Esophagus squamous epithelium (tissue), 5 donors: ENCODE measurements around the gene TUBGCP4. TPM values are rescaled to one million over a fixed set of nuclear protein-coding genes. Genes with fewer than 3 reads are reported as not detected.

Source experiments
- DNase-seq: peaks from one replicate; lab custom pipeline; 2025; lab: John Stamatoyannopoulos, UW
- H3K27ac ChIP-seq, 4 donors: fragments of 200-600 bp; sonication (generic); one replicate each; pipeline ENCODE4 v1.5.1; 2016 to 2019; ENCODE audit warnings: mild to moderate bottlenecking in 1 of 4
- H3K27me3 ChIP-seq, 4 donors: fragments of 200-600 bp; sonication (generic); 1 replicate in 3 of 4; 2 replicates in 1 of 4; pipeline versions ENCODE4 v1.5.1 to v1.6.0; 2017 to 2021; ENCODE audit warnings: antibody characterized with exemption in 1 of 4
- H3K36me3 ChIP-seq, 3 donors: fragments of 200-600 bp; sonication (generic); one replicate each; pipeline ENCODE4 v1.5.1; 2016 to 2019
- H3K4me1 ChIP-seq, 3 donors: fragments of 200-600 bp; sonication (generic); one replicate each; pipeline ENCODE4 v1.5.1; 2017 to 2019
- H3K4me3 ChIP-seq, 4 donors: fragments of 200-600 bp; sonication (generic); 1 replicate in 3 of 4; 2 replicates in 1 of 4; pipeline ENCODE4 v1.5.1; 2016 to 2019; ENCODE audit warnings: mild to moderate bottlenecking in 2 of 4, moderate library complexity in 1 of 4
- H3K9me3 ChIP-seq, 3 donors: fragments of 200-600 bp; sonication (generic); one replicate each; pipeline ENCODE4 v1.5.1; 2016 to 2019
- CTCF ChIP-seq, 6 experiments: fragments of 450-650 bp in 4 of 6; fragments of 200-600 bp in 2 of 6; sonication (generic) in 2 of 6; IDR thresholded peaks; one replicate each; pipeline ENCODE4 v1.5.1; 2016 to 2019; ENCODE audit warnings: antibody characterized with exemption in 6 of 6, mild to moderate bottlenecking in 4 of 6, moderate library complexity in 4 of 6
- POLR2A ChIP-seq, 4 donors: fragments of 450-650 bp; IDR thresholded peaks; one replicate each; pipeline ENCODE4 v1.6.1; 2017; ENCODE audit warnings: antibody characterized with exemption in 4 of 4, mild to moderate bottlenecking in 4 of 4, moderate library complexity in 3 of 4
- WGBS, 2 donors: methylation state at CpG; one replicate each; pipeline ENCODE4 v1.1.5; 2018; 5-methylcytosine and 5-hydroxymethylcytosine counted together
- intact Hi-C: fragments of 100-400 bp; cut with DNase I; formaldehyde crosslinking; loops from one replicate; pipeline ENCODE4 v1.15.0; 2022
- total RNA-seq, 4 donors: library from RNA; depleted of rRNA; stranded (reverse); fragments of >200 nt; gene quantifications; one replicate each; pipeline ENCODE4 v1.1.0, GENCODE V29; 2016
- donor health status: DM: yes; HTN: yes; CAD: no.

The TUBGCP4 gene
- total RNA-seq, 4 donors from 2014 or later = 12.7 to 21.2 (median 20.8) TPM

- Histone ChIP-seq H3K27ac (no peak overlapping the region), H3K36me3 (peaks cover 3 to 93% (median 5%) of the 10 kb centered on the region in 3 donors), H3K27me3 (no peaks in the 10 kb centered on the region), H3K4me1 (no peaks in the 10 kb centered on the region), H3K4me3 (no peak overlapping the region), H3K9me3 (no peaks in the 10 kb centered on the region)
- no peak for TF ChIP-seq POLR2A (IDR thresholded peaks at IDR 0.05)
- no peak for TF ChIP-seq CTCF (IDR thresholded peaks at IDR 0.05)
- no peak for DNase-seq
- WGBS, 2 donors = 45 to 62% methylated on average over 2 to 3 of the region's 3 CpGs
- intact Hi-C loops = no loop called here
Measured at GRCh38 chr15:43429687-43430086, 58.8 kb downstream of the TUBGCP4 start.

GRCh38 chr15:43433165-43433564 is 62.3 kb downstream of the TUBGCP4 start:
- H3K4me1 ChIP-seq = no peaks in the 10 kb centered on the region
- TF ChIP-seq CTCF (IDR thresholded peaks at IDR 0.05) = no peak
- TF ChIP-seq POLR2A (IDR thresholded peaks at IDR 0.05) = no peak
- peaks cover 0 to 87% (median 0%) of the 10 kb centered on the region in 3 donors for H3K36me3 ChIP-seq
- H3K4me3 ChIP-seq = no peak overlapping the region
- H3K27me3 ChIP-seq = no peaks in the 10 kb centered on the region
- WGBS, 2 donors = 89 to 92% methylated on average over 4 of the region's 4 CpGs
- DNase-seq = no peak
- intact Hi-C loops = no loop called here
- no peaks in the 10 kb centered on the region for H3K9me3 ChIP-seq
- no peak overlapping the region for H3K27ac ChIP-seq

- H3K4me1 ChIP-seq = no peaks in the 10 kb centered on the region
- 87 to 92% methylated on average over 3 of the region's 3 CpGs for WGBS, 2 donors
- intact Hi-C loops = no loop called here
- H3K9me3 ChIP-seq = no peaks in the 10 kb centered on the region
- H3K36me3 ChIP-seq = peaks cover 0 to 88% (median 0%) of the 10 kb centered on the region in 3 donors
- no peak overlapping the region for H3K4me3 ChIP-seq
- no peaks in the 10 kb centered on the region for H3K27me3 ChIP-seq
- DNase-seq = no peak
- no peak overlapping the region for H3K27ac ChIP-seq
- TF ChIP-seq POLR2A (IDR thresholded peaks at IDR 0.05) (no peak), CTCF (IDR thresholded peaks at IDR 0.05) (no peak)
Measured at GRCh38 chr15:43433661-43434303, 62.9 kb downstream of the TUBGCP4 start.

- Histone ChIP-seq H3K27ac (no peak overlapping the region), H3K27me3 (no peaks in the 10 kb centered on the region), H3K36me3 (peaks cover 0 to 87% (median 0%) of the 10 kb centered on the region in 3 donors), H3K9me3 (no peaks in the 10 kb centered on the region), H3K4me3 (no peak overlapping the region), H3K4me1 (no peaks in the 10 kb centered on the region)
- intact Hi-C loops = no loop called here
- TF ChIP-seq POLR2A (IDR thresholded peaks at IDR 0.05) (no peak), CTCF (IDR thresholded peaks at IDR 0.05) (no peak)
- no peak for DNase-seq
Measured at GRCh38 chr15:43434446-43434845, 63.5 kb downstream of the TUBGCP4 start.

GRCh38 chr15:43436395-43436794 is 65.5 kb downstream of the TUBGCP4 start:
- Histone ChIP-seq H3K27me3 (no peaks in the 10 kb centered on the region), H3K27ac (no peak overlapping the region), H3K36me3 (peaks cover 0 to 79% (median 0%) of the 10 kb centered on the region in 3 donors), H3K9me3 (no peaks in the 10 kb centered on the region), H3K4me1 (peaks cover 0 to 9% (median 4%) of the 10 kb centered on the region in 3 donors), H3K4me3 (no peak overlapping the region)
- no peak for DNase-seq
- TF ChIP-seq CTCF (IDR thresholded peaks at IDR 0.05) (no peak), POLR2A (IDR thresholded peaks at IDR 0.05) (no peak)
- intact Hi-C loops = no loop called here
- 95% methylated on average over 7 of the region's 7 CpGs for WGBS, 2 donors
